PC-9 (cell line): ENCODE results near the gene NPFFR1. TPM values are rescaled to one million over a fixed set of nuclear protein-coding genes. Genes with fewer than 3 reads are reported as not detected.
"Not testable (repeated sequence)": the region's sequence is repeated elsewhere in the genome, so short reads cannot be mapped to it uniquely, and the experiment has no call there.

Source experiments
- BruUV-seq: library from RNA; stranded (reverse); fragments of 400-500 nt; replicated peaks from 2 replicates; lab custom pipeline; 2021; lab: Mats Ljungman, UMichigan
- CTCF ChIA-PET: fragments of 300-600 bp; sonication (Branson Sonifier 250); formaldehyde crosslinking; loops from one replicate; lab custom pipeline; 2022; ENCODE audit warnings: antibody characterized with exemption; lab: Charles Lee
- POLR2A ChIA-PET: fragments of 300-600 bp; sonication (Branson Sonifier 250); formaldehyde crosslinking; loops from one replicate; lab custom pipeline; 2022; ENCODE audit warnings: antibody characterized with exemption; ENCODE audit not compliant: unreplicated experiment; lab: Charles Lee
- DNase-seq, 2 experiments: peaks; one replicate each; pipeline versions ENCODE4 v3.0.0 to v3.0.0-alpha.2; 2015 to 2022; ENCODE audit warnings: mixed read lengths in 1 of 2
- H2AFZ ChIP-seq: fragments of 200-600 bp; sonication (generic); 2 replicates; pipeline ENCODE4 v1.8.1; 2017; ENCODE audit warnings: antibody characterized with exemption
- H3F3A ChIP-seq: fragments of 200-600 bp; sonication (generic); 2 replicates; pipeline ENCODE4 v1.8.1; 2017; ENCODE audit warnings: antibody characterized with exemption, mild to moderate bottlenecking, low read depth; ENCODE audit not compliant: insufficient read depth
- H3K27ac ChIP-seq: fragments of 200-600 bp; sonication (generic); 2 replicates; pipeline ENCODE4 v1.6.1; 2016; ENCODE audit warnings: mixed run types
- H3K27me3 ChIP-seq: fragments of 200-600 bp; sonication (generic); 2 replicates; pipeline ENCODE4 v1.6.1; 2016; ENCODE audit warnings: low read depth, mixed run types; ENCODE audit not compliant: insufficient read depth
- H3K36me3 ChIP-seq: fragments of 200-600 bp; sonication (generic); 2 replicates; pipeline ENCODE4 v1.6.1; 2016; ENCODE audit warnings: low read depth, mixed run types
- H3K4me1 ChIP-seq: fragments of 200-600 bp; sonication (generic); replicated peaks from 2 replicates; pipeline ENCODE4 v1.6.1; 2016; ENCODE audit warnings: mixed run types; ENCODE audit not compliant: insufficient read depth
- H3K4me2 ChIP-seq: fragments of 200-600 bp; sonication (generic); 2 replicates; pipeline ENCODE4 v1.6.1; 2017; ENCODE audit warnings: mixed run types
- H3K4me3 ChIP-seq: fragments of 200-600 bp; sonication (generic); 2 replicates; pipeline ENCODE4 v1.6.1; 2016; ENCODE audit warnings: mixed run types
- H3K79me2 ChIP-seq: fragments of 200-600 bp; sonication (generic); 2 replicates; pipeline ENCODE4 v1.6.1; 2017; ENCODE audit warnings: low read depth, mixed run types
- H3K9me2 ChIP-seq: fragments of 200-600 bp; sonication (generic); 2 replicates; pipeline ENCODE4 v1.8.1; 2017; ENCODE audit warnings: mild to moderate bottlenecking; ENCODE audit not compliant: insufficient read depth
- H3K9me3 ChIP-seq: fragments of 200-600 bp; sonication (generic); 2 replicates; pipeline ENCODE4 v1.8.1; 2016; ENCODE audit warnings: low read depth; ENCODE audit not compliant: insufficient read depth
- H4K20me1 ChIP-seq: fragments of 200-600 bp; sonication (generic); 2 replicates; pipeline ENCODE4 v1.8.1; 2017; ENCODE audit not compliant: insufficient read depth
- EZH2 ChIP-seq: fragments of 200-600 bp; sonication (generic); IDR thresholded peaks from 2 replicates; pipeline ENCODE4 v1.8.0; 2017; ENCODE audit warnings: antibody characterized with exemption, low read depth
- intact Hi-C: fragments of 100-400 bp; cut with micrococcal nuclease; formaldehyde crosslinking; loops from one replicate; pipeline ENCODE4 v1.10.0; 2022; ENCODE audit not compliant: unreplicated experiment
- total RNA-seq: library from RNA; stranded (reverse); gene quantifications from 2 replicates; pipeline ENCODE4 v1.2.3, GENCODE V29; 2021
- TF ChIP-seq, protein P1 (sequence below): fragments of 200-600 bp; sonication (generic); conservative IDR thresholded peaks from 2 replicates; pipeline ENCODE4 v1.6.1; 2017; ENCODE audit warnings: mixed run types, antibody characterized with exemption, mild to moderate bottlenecking, moderate library complexity

Gene NPFFR1
- total RNA-seq, 1 experiment from 2014 or later: 0.09 TPM

DNA sequence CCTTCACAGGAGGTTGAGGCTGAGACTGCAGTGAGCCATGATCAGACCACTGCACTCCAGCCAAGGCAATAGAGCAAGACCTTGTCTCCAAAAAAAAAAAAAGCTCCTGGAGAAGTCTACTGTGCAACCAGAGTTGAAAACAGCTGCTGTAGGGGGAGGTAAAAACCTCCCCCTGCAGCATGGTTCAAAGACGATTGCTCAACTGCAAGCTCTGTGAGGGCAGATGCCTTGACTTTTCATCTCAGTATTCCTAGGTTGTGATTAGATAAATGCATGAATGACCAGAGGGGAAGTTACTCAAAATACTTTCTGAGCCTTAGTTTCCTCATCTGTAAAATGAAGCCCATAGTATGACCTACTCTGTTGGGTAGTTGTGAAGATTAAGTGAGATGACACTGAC lies 25.6 kb downstream of the NPFFR1 start:
- Histone ChIP-seq H3K9me2 (no peaks in the 10 kb centered on the region), H4K20me1 (no peaks in the 10 kb centered on the region), H3K4me3 (no peak overlapping the region), H2AFZ (no peak overlapping the region), H3F3A (peaks cover 29% of the 10 kb centered on the region), H3K27me3 (no peaks in the 10 kb centered on the region), H3K9me3 (peaks cover 12% of the 10 kb centered on the region), H3K4me1 (peaks cover 57% of the 10 kb centered on the region), H3K36me3 (no peaks in the 10 kb centered on the region), H3K79me2 (no peaks in the 10 kb centered on the region), H3K27ac (peak overlapping the region; percentile 47), H3K4me2 (peak overlapping the region; percentile 50; the same call in 1 of the 2 replicates)
- BruUV-seq: no TSS peak
- intact Hi-C loops: loop anchor here (1.0 kb wide), 1 partner anchor 36 kb away; no protein-coding TSS in a partner anchor
- no peak for DNase-seq
- ChIA-PET CTCF (interaction anchor here (0.5 to 1.6 kb wide), 5 partner anchors 9 to 107 kb away, joined by 3 to 6 read pairs (median 4); partner anchors contain the start of gene PPA1), POLR2A (interaction anchor here (0.5 to 0.6 kb wide), 2 partner anchors 11 to 29 kb away, joined by 5 to 9 read pairs; no protein-coding TSS in a partner anchor)
- TF ChIP-seq, protein P1, sequence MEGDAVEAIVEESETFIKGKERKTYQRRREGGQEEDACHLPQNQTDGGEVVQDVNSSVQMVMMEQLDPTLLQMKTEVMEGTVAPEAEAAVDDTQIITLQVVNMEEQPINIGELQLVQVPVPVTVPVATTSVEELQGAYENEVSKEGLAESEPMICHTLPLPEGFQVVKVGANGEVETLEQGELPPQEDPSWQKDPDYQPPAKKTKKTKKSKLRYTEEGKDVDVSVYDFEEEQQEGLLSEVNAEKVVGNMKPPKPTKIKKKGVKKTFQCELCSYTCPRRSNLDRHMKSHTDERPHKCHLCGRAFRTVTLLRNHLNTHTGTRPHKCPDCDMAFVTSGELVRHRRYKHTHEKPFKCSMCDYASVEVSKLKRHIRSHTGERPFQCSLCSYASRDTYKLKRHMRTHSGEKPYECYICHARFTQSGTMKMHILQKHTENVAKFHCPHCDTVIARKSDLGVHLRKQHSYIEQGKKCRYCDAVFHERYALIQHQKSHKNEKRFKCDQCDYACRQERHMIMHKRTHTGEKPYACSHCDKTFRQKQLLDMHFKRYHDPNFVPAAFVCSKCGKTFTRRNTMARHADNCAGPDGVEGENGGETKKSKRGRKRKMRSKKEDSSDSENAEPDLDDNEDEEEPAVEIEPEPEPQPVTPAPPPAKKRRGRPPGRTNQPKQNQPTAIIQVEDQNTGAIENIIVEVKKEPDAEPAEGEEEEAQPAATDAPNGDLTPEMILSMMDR: no peak
- TF ChIP-seq EZH2: no peak

GRCh38 chr10:70257816-70258215 lies 26.0 kb downstream of the NPFFR1 start:
- H2AFZ ChIP-seq, H4K20me1 ChIP-seq, H3K9me2 ChIP-seq, H3K4me3 ChIP-seq, BruUV-seq, H3K36me3 ChIP-seq, POLR2A ChIA-PET, H3K79me2 ChIP-seq, H3K27me3 ChIP-seq: not testable (repeated sequence)
- intact Hi-C loops: loop anchor here (1.0 to 2.0 kb wide), 2 partner anchors 25 to 36 kb away; partner anchors contain the start of gene PPA1
- peaks cover 57% of the 10 kb centered on the region for H3K4me1 ChIP-seq
- peaks cover 12% of the 10 kb centered on the region for H3K9me3 ChIP-seq
- H3K27ac ChIP-seq: peak overlapping the region; percentile 47
- CTCF ChIA-PET: interaction anchor here (0.6 to 1.6 kb wide), 3 partner anchors 10 to 99 kb away, joined by 3 to 6 read pairs (median 5); no protein-coding TSS in a partner anchor
- H3K4me2 ChIP-seq: peak overlapping the region; percentile 50; the same call in 1 of the 2 replicates
- peaks cover 29% of the 10 kb centered on the region for H3F3A ChIP-seq
- DNase-seq: peak; percentile 38 to 57

DNA sequence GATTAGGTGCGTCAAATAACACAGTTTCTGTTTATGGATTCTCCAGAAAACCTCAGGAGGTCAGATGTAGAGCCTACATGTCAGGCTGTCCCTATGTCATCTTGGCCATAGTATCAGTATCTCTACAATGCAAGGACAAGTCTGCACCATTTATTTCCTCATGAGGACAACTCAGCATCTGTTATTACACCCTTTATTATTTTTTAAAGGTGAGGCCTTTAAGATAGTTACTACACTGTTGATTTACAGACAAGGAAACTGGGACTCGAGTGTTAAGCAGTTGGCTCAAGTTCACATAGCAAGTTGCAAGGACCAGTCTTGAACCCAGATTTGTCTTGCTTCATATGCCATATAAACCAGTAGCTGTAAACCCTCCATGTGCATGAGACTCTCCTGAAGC lies 27.3 kb downstream of the NPFFR1 start:
- Histone ChIP-seq H3K27ac (no peak overlapping the region; the same call in 1 of the 2 replicates), H3K36me3 (no peaks in the 10 kb centered on the region), H3F3A (peaks cover 29% of the 10 kb centered on the region), H3K79me2 (no peaks in the 10 kb centered on the region), H3K27me3 (no peaks in the 10 kb centered on the region), H4K20me1 (no peaks in the 10 kb centered on the region), H3K9me2 (no peaks in the 10 kb centered on the region), H3K4me3 (no peak overlapping the region), H3K4me2 (peak overlapping the region; percentile 51), H2AFZ (no peak overlapping the region), H3K4me1 (peaks cover 57% of the 10 kb centered on the region), H3K9me3 (peaks cover 9% of the 10 kb centered on the region)
- BruUV-seq: no TSS peak
- CTCF ChIA-PET: no interaction called here
- TF ChIP-seq, protein P1: no peak
- TF ChIP-seq EZH2: no peak
- POLR2A ChIA-PET: interaction anchor here (0.7 kb wide), 1 partner anchor 1653 kb away, joined by 13 read pairs; no protein-coding TSS in a partner anchor
- no peak for DNase-seq
- intact Hi-C loops: loop anchor here (2.0 kb wide), 1 partner anchor 24 kb away; the partner anchor contains the start of gene PPA1
